HepG2 (cell line): ENCODE data around the gene C11orf86. TPM values are rescaled to one million over a fixed set of nuclear protein-coding genes. Genes with fewer than 3 reads are reported as not detected.

Experiments used
- ETV5 ChIP-seq: IDR thresholded peaks from 2 replicates; pipeline ENCODE4 v1.6.1; 2018; ENCODE audit warnings: missing biosample characterization, missing genetic modification reagents, inconsistent platforms, borderline replicate concordance
- FOXA1 ChIP-seq, 2 experiments: fragments of 450-650 bp in 1 of 2; sonication (generic) in 1 of 2; formaldehyde crosslinking in 1 of 2; IDR thresholded peaks; 2 replicates each; pipeline versions ENCODE4 v1.4.0 to v1.6.1; 2016 to 2020; ENCODE audit warnings: missing genetic modification reagents in 1 of 2
- FOXM1 ChIP-seq: sonication (generic); formaldehyde crosslinking; IDR thresholded peaks from 2 replicates; pipeline ENCODE4 v1.5.0; 2020; ENCODE audit warnings: missing genetic modification reagents
- IKZF4 ChIP-seq: sonication (generic); formaldehyde crosslinking; IDR thresholded peaks from 2 replicates; pipeline ENCODE4 v1.5.1; 2020; ENCODE audit warnings: borderline replicate concordance, mild to moderate bottlenecking, low read depth, missing genetic modification reagents; ENCODE audit errors: not compliant biosample characterization
- KAT2B ChIP-seq: fragments of 150-350 bp; IDR thresholded peaks from 2 replicates; pipeline ENCODE4 v1.6.1; 2014; ENCODE audit warnings: low read depth, low read length, borderline replicate concordance
- KDM5A ChIP-seq: fragments of 200-600 bp; sonication (generic); IDR thresholded peaks from 2 replicates; pipeline ENCODE4 v1.7.0; 2018; ENCODE audit warnings: antibody characterized with exemption, mild to moderate bottlenecking, low read length, borderline replicate concordance
- MED8 ChIP-seq: sonication (generic); formaldehyde crosslinking; IDR thresholded peaks from 2 replicates; pipeline ENCODE4 v1.8.1; 2023; ENCODE audit warnings: mild to moderate bottlenecking, missing genetic modification reagents; ENCODE audit not compliant: insufficient replicate concordance
- MXI1 ChIP-seq: IDR thresholded peaks from 3 replicates; pipeline ENCODE4 v1.6.1; 2012; ENCODE audit warnings: low read depth, low read length, inconsistent platforms, borderline replicate concordance
- MZF1 ChIP-seq: sonication (generic); formaldehyde crosslinking; IDR thresholded peaks from 2 replicates; pipeline ENCODE4 v1.8.1; 2023; ENCODE audit warnings: mild to moderate bottlenecking, missing genetic modification reagents, borderline replicate concordance
- NAIF1 ChIP-seq: sonication (generic); formaldehyde crosslinking; IDR thresholded peaks from 2 replicates; pipeline ENCODE4 v1.5.0; 2020; ENCODE audit warnings: mild to moderate bottlenecking, missing genetic modification reagents, borderline replicate concordance
- NR2F1 ChIP-seq, 2 experiments: fragments of 450-650 bp in 1 of 2; formaldehyde crosslinking in 1 of 2; IDR thresholded peaks; 2 replicates each; pipeline versions ENCODE4 v1.5.0 to v1.6.1; 2016 to 2020; ENCODE audit warnings: mild to moderate bottlenecking in 1 of 2, missing compliant biosample characterization in 1 of 2, missing genetic modification reagents in 1 of 2, moderate library complexity in 1 of 2
- NR3C1 ChIP-seq: sonication (generic); formaldehyde crosslinking; IDR thresholded peaks from 2 replicates; pipeline ENCODE4 v1.4.0; 2020; ENCODE audit warnings: missing genetic modification reagents
- RBAK ChIP-seq: sonication (generic); formaldehyde crosslinking; IDR thresholded peaks from 2 replicates; pipeline ENCODE4 v1.5.1; 2020; ENCODE audit warnings: mild to moderate bottlenecking, missing genetic modification reagents
- SAP130 ChIP-seq: IDR thresholded peaks from 2 replicates; pipeline ENCODE4 v1.6.1; 2016; ENCODE audit warnings: low read depth
- SKI ChIP-seq: fragments of 450-650 bp; IDR thresholded peaks from one replicate; pipeline ENCODE4 v1.6.1; 2018; ENCODE audit warnings: mild to moderate bottlenecking; ENCODE audit not compliant: partially characterized antibody
- SMC3 ChIP-seq: IDR thresholded peaks from 2 replicates; pipeline ENCODE4 v1.6.1; 2011; ENCODE audit warnings: low read length, improper control_type of control experiment
- TCF7 ChIP-seq: sonication (generic); IDR thresholded peaks from 2 replicates; pipeline ENCODE4 v1.6.1; 2016; ENCODE audit warnings: antibody characterized with exemption, low read depth
- ZFY ChIP-seq: sonication (generic); formaldehyde crosslinking; IDR thresholded peaks from 2 replicates; pipeline ENCODE4 v1.4.0; 2020; ENCODE audit warnings: missing genetic modification reagents
- ZNF12 ChIP-seq: sonication (generic); formaldehyde crosslinking; IDR thresholded peaks from 2 replicates; pipeline ENCODE4 v1.5.0; 2020; ENCODE audit warnings: missing genetic modification reagents
- ZNF180 ChIP-seq: sonication (generic); formaldehyde crosslinking; IDR thresholded peaks from 2 replicates; pipeline ENCODE4 v1.4.0; 2020; ENCODE audit warnings: low read depth, missing genetic modification reagents, borderline replicate concordance
- ZNF260 ChIP-seq: sonication (generic); formaldehyde crosslinking; IDR thresholded peaks from 2 replicates; pipeline ENCODE4 v1.4.0; 2020; ENCODE audit warnings: missing genetic modification reagents, low read depth, mild to moderate bottlenecking, borderline replicate concordance
- ZNF33B ChIP-seq: sonication (generic); formaldehyde crosslinking; IDR thresholded peaks from 2 replicates; pipeline ENCODE4 v1.5.1; 2020; ENCODE audit warnings: mild to moderate bottlenecking, missing genetic modification reagents
- ZNF619 ChIP-seq: sonication (generic); formaldehyde crosslinking; IDR thresholded peaks from 2 replicates; pipeline ENCODE4 v1.4.0; 2020; ENCODE audit warnings: mild to moderate bottlenecking, missing genetic modification reagents
- ZSCAN22 ChIP-seq: sonication (generic); formaldehyde crosslinking; IDR thresholded peaks from 2 replicates; pipeline ENCODE4 v1.4.0; 2020; ENCODE audit warnings: mild to moderate bottlenecking, missing genetic modification reagents
- polyA plus RNA-seq, 8 experiments: library from polyadenylated mRNA; depleted of rRNA in 3 of 8; stranded (reverse) in 7 of 8; unstranded in 1 of 8; fragments of >200 nt; fragmentation: Illumina TruSeq in 4 of 8; extraction: Trizol in 4 of 8; gene quantifications; 2 replicates each; pipeline versions ENCODE4 v1.2.1 to v1.2.3, GENCODE V29; 2011 to 2016; ENCODE audit warnings: low read depth in 4 of 8, missing spikeins in 1 of 8, mixed read lengths in 1 of 8; ENCODE audit not compliant: insufficient read depth in 1 of 8
- total RNA-seq, 5 experiments: library from RNA; depleted of rRNA; stranded (reverse); fragments of >200 nt; fragmentation: Illumina TruSeq; extraction: Trizol; gene quantifications; 2 replicates each; pipeline ENCODE4 v1.2.3, GENCODE V29; 2016; ENCODE audit warnings: low read depth in 1 of 5
- TF ChIP-seq, protein P1 (sequence below): sonication (generic); formaldehyde crosslinking; IDR thresholded peaks from 2 replicates; pipeline ENCODE4 v1.4.0; 2020; ENCODE audit warnings: missing genetic modification reagents
- TF ChIP-seq, protein P2 (sequence below): sonication (generic); formaldehyde crosslinking; IDR thresholded peaks from 2 replicates; pipeline ENCODE4 v1.4.0; 2020; ENCODE audit warnings: missing genetic modification reagents, mild to moderate bottlenecking, borderline replicate concordance
- TF ChIP-seq, protein P3 (sequence below): sonication (generic); formaldehyde crosslinking; IDR thresholded peaks from 2 replicates; pipeline ENCODE4 v1.8.1; 2023; ENCODE audit warnings: mild to moderate bottlenecking, missing genetic modification reagents
- TF ChIP-seq, protein P4 (sequence below): sonication (generic); formaldehyde crosslinking; IDR thresholded peaks from 2 replicates; pipeline ENCODE4 v1.8.1; 2023; ENCODE audit warnings: mild to moderate bottlenecking, missing genetic modification reagents, borderline replicate concordance

The C11orf86 gene
- total and polyA plus RNA-seq, 2 of the 13 experiments (the other 11 are each of a cell fraction or from before 2014, with no cell fraction given), result 0.11 to 0.18 TPM

DNA sequence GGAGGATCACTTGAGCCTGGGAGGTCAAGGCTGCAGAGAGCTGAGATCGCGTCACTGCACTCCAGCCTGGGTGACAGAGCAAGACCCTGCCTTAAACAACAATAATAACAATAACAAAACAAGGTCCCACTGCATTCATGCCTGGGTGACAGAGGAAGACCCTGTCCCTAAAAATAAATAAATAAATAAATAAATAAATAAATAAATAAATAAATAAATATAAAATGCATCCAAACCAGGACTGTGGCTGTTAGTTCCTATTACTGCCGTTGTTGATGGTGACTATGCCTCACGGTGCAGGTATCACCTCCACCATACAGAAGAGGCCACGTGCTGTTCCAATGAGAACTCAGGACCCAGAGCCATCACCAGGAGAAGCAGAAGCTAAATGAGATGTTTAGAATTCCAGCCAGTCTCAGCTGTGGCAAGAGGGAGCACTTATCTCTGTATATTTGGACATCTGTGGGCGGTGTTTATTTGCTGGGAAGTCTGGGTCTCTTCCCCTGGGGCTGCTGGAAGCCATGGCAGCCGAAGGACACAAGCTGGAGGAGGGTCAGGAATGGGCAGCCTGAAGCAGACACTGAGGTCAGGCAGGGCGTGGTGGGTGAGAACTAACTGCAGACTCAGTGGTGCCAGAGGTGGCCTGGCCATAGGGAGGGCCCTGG, 21.6 kb downstream of the C11orf86 start (continued):
- TF ChIP-seq, protein P1, sequence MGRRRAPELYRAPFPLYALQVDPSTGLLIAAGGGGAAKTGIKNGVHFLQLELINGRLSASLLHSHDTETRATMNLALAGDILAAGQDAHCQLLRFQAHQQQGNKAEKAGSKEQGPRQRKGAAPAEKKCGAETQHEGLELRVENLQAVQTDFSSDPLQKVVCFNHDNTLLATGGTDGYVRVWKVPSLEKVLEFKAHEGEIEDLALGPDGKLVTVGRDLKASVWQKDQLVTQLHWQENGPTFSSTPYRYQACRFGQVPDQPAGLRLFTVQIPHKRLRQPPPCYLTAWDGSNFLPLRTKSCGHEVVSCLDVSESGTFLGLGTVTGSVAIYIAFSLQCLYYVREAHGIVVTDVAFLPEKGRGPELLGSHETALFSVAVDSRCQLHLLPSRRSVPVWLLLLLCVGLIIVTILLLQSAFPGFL (CRISPR knock-in tag), result no peak
- TF ChIP-seq RBAK (CRISPR knock-in tag) (no peak), ZFY (CRISPR knock-in tag) (no peak), ZNF33B (CRISPR knock-in tag) (no peak), SMC3 (no peak), KDM5A (no peak), FOXM1 (CRISPR knock-in tag) (no peak), ZNF180 (CRISPR knock-in tag) (no peak), MZF1 (no peak), NR2F1 (CRISPR knock-in tag; IDR thresholded peaks at IDR 0.05) (no peak), NAIF1 (CRISPR knock-in tag) (no peak), ZNF12 (CRISPR knock-in tag) (no peak), ETV5 (CRISPR knock-in tag) (peak; percentile 95), FOXA1 (IDR thresholded peaks at IDR 0.05) (no peak), FOXA1 (CRISPR knock-in tag; IDR thresholded peaks at IDR 0.05) (peak; percentile 73), IKZF4 (CRISPR knock-in tag) (no peak), KAT2B (no peak), ZNF619 (CRISPR knock-in tag) (no peak), MED8 (no peak), ZNF260 (CRISPR knock-in tag) (no peak), ZSCAN22 (no peak), SKI (peak; percentile 93), TCF7 (no peak), NR3C1 (no peak), SAP130 (peak; percentile 43), MXI1 (no peak)
- TF ChIP-seq, protein P2, sequence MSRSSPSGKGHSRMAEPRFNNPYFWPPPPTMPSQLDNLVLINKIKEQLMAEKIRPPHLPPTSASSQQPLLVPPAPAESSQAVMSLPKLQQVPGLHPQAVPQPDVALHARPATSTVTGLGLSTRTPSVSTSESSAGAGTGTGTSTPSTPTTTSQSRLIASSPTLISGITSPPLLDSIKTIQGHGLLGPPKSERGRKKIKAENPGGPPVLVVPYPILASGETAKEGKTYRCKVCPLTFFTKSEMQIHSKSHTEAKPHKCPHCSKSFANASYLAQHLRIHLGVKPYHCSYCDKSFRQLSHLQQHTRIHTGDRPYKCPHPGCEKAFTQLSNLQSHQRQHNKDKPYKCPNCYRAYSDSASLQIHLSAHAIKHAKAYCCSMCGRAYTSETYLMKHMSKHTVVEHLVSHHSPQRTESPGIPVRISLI, result no peak
- TF ChIP-seq, protein P3, sequence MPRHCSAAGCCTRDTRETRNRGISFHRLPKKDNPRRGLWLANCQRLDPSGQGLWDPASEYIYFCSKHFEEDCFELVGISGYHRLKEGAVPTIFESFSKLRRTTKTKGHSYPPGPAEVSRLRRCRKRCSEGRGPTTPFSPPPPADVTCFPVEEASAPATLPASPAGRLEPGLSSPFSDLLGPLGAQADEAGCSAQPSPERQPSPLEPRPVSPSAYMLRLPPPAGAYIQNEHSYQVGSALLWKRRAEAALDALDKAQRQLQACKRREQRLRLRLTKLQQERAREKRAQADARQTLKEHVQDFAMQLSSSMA (CRISPR knock-in tag), result no peak
- TF ChIP-seq, protein P4, sequence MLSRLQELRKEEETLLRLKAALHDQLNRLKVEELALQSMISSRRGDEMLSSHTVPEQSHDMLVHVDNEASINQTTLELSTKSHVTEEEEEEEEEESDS (CRISPR knock-in tag), result no peak
